ENCODE data around the gene PTGS1.

PTGS1 gene

GRCh38 chr9:122349201-122349600, 21.6 kb upstream of the PTGS1 start:
- no peak for DNase-seq
- Histone ChIP-seq H3K4me3 (ENCODE audit: low read depth, low read length) (no peak overlapping the region), H3K27me3 (ENCODE audit: insufficient read depth, low read depth, severe bottlenecking) (peaks cover 14% of the 10 kb centered on the region), H3K9me3 (ENCODE audit: severe bottlenecking) (peaks cover 12% of the 10 kb centered on the region), H3K27ac (no peak overlapping the region), H3K36me3 (no peaks in the 10 kb centered on the region)
- TF ChIP-seq CTCF (IDR thresholded peaks at IDR 0.05; ENCODE audit: low read depth, low read length), result no peak

GRCh38 chr9:122350577-122351355, 20.1 kb upstream of the PTGS1 start:
- H3K36me3 ChIP-seq, result no peaks in the 10 kb centered on the region
- peaks cover 12% of the 10 kb centered on the region for H3K9me3 ChIP-seq (ENCODE audit: severe bottlenecking)
- peaks cover 14% of the 10 kb centered on the region for H3K27me3 ChIP-seq (ENCODE audit: insufficient read depth, low read depth, severe bottlenecking)
- H3K4me3 ChIP-seq (ENCODE audit: low read depth, low read length), result no peak overlapping the region
- TF ChIP-seq CTCF (IDR thresholded peaks at IDR 0.05; ENCODE audit: low read depth, low read length), result peak; percentile 96
- no peak overlapping the region for H3K27ac ChIP-seq
- peak; percentile 82 for DNase-seq

- H3K27me3 ChIP-seq (ENCODE audit: insufficient read depth, low read depth, severe bottlenecking), result peaks cover 7% of the 10 kb centered on the region
- TF ChIP-seq CTCF (IDR thresholded peaks at IDR 0.05; ENCODE audit: low read depth, low read length), result no peak
- H3K27ac ChIP-seq, result no peak overlapping the region
- no peak for DNase-seq
- H3K4me3 ChIP-seq (ENCODE audit: low read depth, low read length), result no peak overlapping the region
- peaks cover 12% of the 10 kb centered on the region for H3K9me3 ChIP-seq (ENCODE audit: severe bottlenecking)
- H3K36me3 ChIP-seq, result no peaks in the 10 kb centered on the region
These were observed 16.2 kb upstream of the PTGS1 start for GRCh38 chr9:122354536-122355199.

GRCh38 chr9:122355336-122355875, 15.4 kb upstream of the PTGS1 start:
- Histone ChIP-seq H3K36me3 (no peaks in the 10 kb centered on the region), H3K27ac (no peak overlapping the region), H3K27me3 (ENCODE audit: insufficient read depth, low read depth, severe bottlenecking) (no peaks in the 10 kb centered on the region), H3K4me3 (ENCODE audit: low read depth, low read length) (no peak overlapping the region), H3K9me3 (ENCODE audit: severe bottlenecking) (peaks cover 12% of the 10 kb centered on the region)
- no peak for TF ChIP-seq CTCF (IDR thresholded peaks at IDR 0.05; ENCODE audit: low read depth, low read length)
- DNase-seq, result no peak

GRCh38 chr9:122356627-122357026, 14.2 kb upstream of the PTGS1 start:
- H3K27me3 ChIP-seq (ENCODE audit: insufficient read depth, low read depth, severe bottlenecking), result no peaks in the 10 kb centered on the region
- peaks cover 12% of the 10 kb centered on the region for H3K9me3 ChIP-seq (ENCODE audit: severe bottlenecking)
- no peaks in the 10 kb centered on the region for H3K36me3 ChIP-seq
- H3K27ac ChIP-seq, result no peak overlapping the region
- H3K4me3 ChIP-seq (ENCODE audit: low read depth, low read length), result no peak overlapping the region
- TF ChIP-seq CTCF (IDR thresholded peaks at IDR 0.05; ENCODE audit: low read depth, low read length), result peak; percentile 72
- peak; percentile 65 for DNase-seq
